ENCODE results near the gene PPARA. TPM values are rescaled to one million over a fixed set of nuclear protein-coding genes. Genes with fewer than 3 reads are reported as not detected.

The PPARA gene
- total and polyA plus RNA-seq, 2 donors (not counting 1 experiment from before 2014, with no cell fraction given), result 4.1 to 29.8 TPM

DNA sequence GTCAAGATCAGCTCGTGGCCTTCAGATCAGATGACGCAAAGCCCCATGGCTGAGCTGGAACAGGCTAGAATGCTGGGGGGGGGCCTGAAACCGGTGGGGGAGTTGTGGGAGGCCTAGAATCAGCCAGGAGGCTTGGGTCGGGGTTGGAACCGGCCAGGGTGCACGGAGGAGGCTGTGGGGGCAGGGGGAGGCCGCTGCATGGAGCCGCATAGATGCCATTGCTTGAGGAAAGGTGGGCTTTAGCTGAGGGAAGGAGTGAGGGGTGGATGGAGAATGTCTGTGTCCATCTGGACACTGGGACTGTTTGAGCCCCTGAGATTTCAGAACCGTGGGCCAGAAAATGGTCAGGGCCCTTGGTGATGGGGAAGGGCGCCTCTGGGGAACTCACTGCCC, 74.6 kb downstream of the PPARA start:
- DNase-seq, result no peak
- CTCF ChIA-PET, result no interaction called here
- Histone ChIP-seq H3K36me3 (replicated peaks in 1 of 2; ENCODE audit: control extremely low read depth in 1 of 2, control insufficient read depth in 1 of 2, extremely low read depth in 1 of 2, insufficient read depth in 2 of 2, low read length in 1 of 2) (peaks cover 4 to 9% of the 10 kb centered on the region in 2 experiments), H3K9me3 (ENCODE audit: control extremely low read depth in 1 of 3, control insufficient read depth in 2 of 3, insufficient read depth in 1 of 3, low read length in 2 of 3) (no peaks in the 10 kb centered on the region), H3K27ac (ENCODE audit: low read length in 2 of 2) (no peak overlapping the region), H3K4me1 (ENCODE audit: control insufficient read depth in 2 of 2, insufficient read depth in 2 of 2, low read length in 2 of 2) (no peaks in the 10 kb centered on the region), H3K27me3 (replicated peaks in 1 of 4; ENCODE audit: control extremely low read depth in 1 of 4, control insufficient read depth in 3 of 4, insufficient read depth in 4 of 4, low read length in 3 of 4) (no peaks in the 10 kb centered on the region), H4K20me1 (ENCODE audit: control insufficient read depth, insufficient read depth, low read length, poor library complexity, severe bottlenecking) (no peaks in the 10 kb centered on the region), H3K4me3 (ENCODE audit: control extremely low read depth in 1 of 5, extremely low read depth in 1 of 5, insufficient read depth in 1 of 5, low read depth in 2 of 5, low read length in 4 of 5) (no peak overlapping the region), H3K79me2 (ENCODE audit: control insufficient read depth, insufficient read depth, low read length) (no peaks in the 10 kb centered on the region), H2AFZ (ENCODE audit: insufficient read depth, low read depth, low read length, poor library complexity, severe bottlenecking) (no peak overlapping the region), H3K9ac (ENCODE audit: low read length) (no peak overlapping the region), H3K4me2 (replicated peaks; ENCODE audit: low read depth, low read length, poor library complexity, severe bottlenecking) (no peak overlapping the region)
- H3K27me3 Mint-ChIP-seq, result no peaks in the 10 kb centered on the region
- 99% methylated on average over 10 of the region's 10 CpGs for WGBS (ENCODE audit: insufficient coverage)
- POLR2A ChIA-PET, result no interaction called here
- TF ChIP-seq EZH2 (IDR thresholded peaks at IDR 0.05; ENCODE audit: borderline replicate concordance, insufficient read depth, low read depth, low read length, poor library complexity, severe bottlenecking), result no peak
- TF ChIP-seq, protein P1, sequence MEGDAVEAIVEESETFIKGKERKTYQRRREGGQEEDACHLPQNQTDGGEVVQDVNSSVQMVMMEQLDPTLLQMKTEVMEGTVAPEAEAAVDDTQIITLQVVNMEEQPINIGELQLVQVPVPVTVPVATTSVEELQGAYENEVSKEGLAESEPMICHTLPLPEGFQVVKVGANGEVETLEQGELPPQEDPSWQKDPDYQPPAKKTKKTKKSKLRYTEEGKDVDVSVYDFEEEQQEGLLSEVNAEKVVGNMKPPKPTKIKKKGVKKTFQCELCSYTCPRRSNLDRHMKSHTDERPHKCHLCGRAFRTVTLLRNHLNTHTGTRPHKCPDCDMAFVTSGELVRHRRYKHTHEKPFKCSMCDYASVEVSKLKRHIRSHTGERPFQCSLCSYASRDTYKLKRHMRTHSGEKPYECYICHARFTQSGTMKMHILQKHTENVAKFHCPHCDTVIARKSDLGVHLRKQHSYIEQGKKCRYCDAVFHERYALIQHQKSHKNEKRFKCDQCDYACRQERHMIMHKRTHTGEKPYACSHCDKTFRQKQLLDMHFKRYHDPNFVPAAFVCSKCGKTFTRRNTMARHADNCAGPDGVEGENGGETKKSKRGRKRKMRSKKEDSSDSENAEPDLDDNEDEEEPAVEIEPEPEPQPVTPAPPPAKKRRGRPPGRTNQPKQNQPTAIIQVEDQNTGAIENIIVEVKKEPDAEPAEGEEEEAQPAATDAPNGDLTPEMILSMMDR (IDR thresholded peaks at IDR 0.05), result no peak
- intact Hi-C loops (cut with micrococcal nuclease), result no loop called here
- no peaks in the 10 kb centered on the region for H3K4me1 Mint-ChIP-seq
- H3K27ac Mint-ChIP-seq, result no peak overlapping the region
- H3K4me3 Mint-ChIP-seq, result no peak overlapping the region
- no peaks in the 10 kb centered on the region for H3K9me3 Mint-ChIP-seq (ENCODE audit: insufficient read depth)
- no peak for ATAC-seq (ENCODE audit: low read depth)

DNA sequence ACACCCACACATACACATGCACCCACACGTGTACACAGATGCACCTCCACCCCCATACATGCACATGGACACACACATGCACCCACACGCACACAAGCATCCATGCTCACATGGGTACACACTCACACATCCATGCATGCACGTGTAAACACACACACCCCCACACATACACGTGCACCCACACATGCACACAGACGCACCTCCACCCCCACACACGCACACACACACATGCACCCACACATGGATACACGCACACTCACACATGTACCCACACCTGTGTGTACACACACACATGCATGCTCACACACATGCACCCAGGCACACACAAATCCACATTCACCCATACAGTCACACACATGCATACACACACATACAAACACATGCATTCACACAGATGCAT, 75.3 kb downstream of the PPARA start:
- no peak overlapping the region for H3K27ac Mint-ChIP-seq
- Histone ChIP-seq H3K4me3 (ENCODE audit: control extremely low read depth in 1 of 5, extremely low read depth in 1 of 5, insufficient read depth in 1 of 5, low read depth in 2 of 5, low read length in 4 of 5) (no peak overlapping the region), H3K79me2 (ENCODE audit: control insufficient read depth, insufficient read depth, low read length) (no peaks in the 10 kb centered on the region), H3K9ac (ENCODE audit: low read length) (no peak overlapping the region), H2AFZ (ENCODE audit: insufficient read depth, low read depth, low read length, poor library complexity, severe bottlenecking) (no peak overlapping the region), H3K4me1 (ENCODE audit: control insufficient read depth in 2 of 2, insufficient read depth in 2 of 2, low read length in 2 of 2) (no peaks in the 10 kb centered on the region), H3K36me3 (replicated peaks in 1 of 2; ENCODE audit: control extremely low read depth in 1 of 2, control insufficient read depth in 1 of 2, extremely low read depth in 1 of 2, insufficient read depth in 2 of 2, low read length in 1 of 2) (peaks cover 4 to 6% of the 10 kb centered on the region in 2 experiments), H3K9me3 (ENCODE audit: control extremely low read depth in 1 of 3, control insufficient read depth in 2 of 3, insufficient read depth in 1 of 3, low read length in 2 of 3) (no peaks in the 10 kb centered on the region), H3K27ac (ENCODE audit: low read length in 2 of 2) (no peak overlapping the region), H4K20me1 (ENCODE audit: control insufficient read depth, insufficient read depth, low read length, poor library complexity, severe bottlenecking) (no peaks in the 10 kb centered on the region), H3K27me3 (replicated peaks in 1 of 4; ENCODE audit: control extremely low read depth in 1 of 4, control insufficient read depth in 3 of 4, insufficient read depth in 4 of 4, low read length in 3 of 4) (no peaks in the 10 kb centered on the region), H3K4me2 (replicated peaks; ENCODE audit: low read depth, low read length, poor library complexity, severe bottlenecking) (no peak overlapping the region)
- H3K4me1 Mint-ChIP-seq, result no peaks in the 10 kb centered on the region
- no peaks in the 10 kb centered on the region for H3K9me3 Mint-ChIP-seq (ENCODE audit: insufficient read depth)
- ChIA-PET POLR2A (no interaction called here), CTCF (no interaction called here)
- TF ChIP-seq EZH2 (IDR thresholded peaks at IDR 0.05; ENCODE audit: borderline replicate concordance, insufficient read depth, low read depth, low read length, poor library complexity, severe bottlenecking), result no peak
- TF ChIP-seq, protein P1 (IDR thresholded peaks at IDR 0.05), result no peak
- H3K4me3 Mint-ChIP-seq, result no peak overlapping the region
- intact Hi-C loops (cut with micrococcal nuclease), result no loop called here
- DNase-seq, result no peak
- H3K27me3 Mint-ChIP-seq, result no peaks in the 10 kb centered on the region
- 93% methylated on average over 7 of the region's 7 CpGs for WGBS (ENCODE audit: insufficient coverage)
- no peak for ATAC-seq (ENCODE audit: low read depth)

Measured in B cell (primary cell).